Measurements from ENCODE around the gene SBK2.

DNA sequence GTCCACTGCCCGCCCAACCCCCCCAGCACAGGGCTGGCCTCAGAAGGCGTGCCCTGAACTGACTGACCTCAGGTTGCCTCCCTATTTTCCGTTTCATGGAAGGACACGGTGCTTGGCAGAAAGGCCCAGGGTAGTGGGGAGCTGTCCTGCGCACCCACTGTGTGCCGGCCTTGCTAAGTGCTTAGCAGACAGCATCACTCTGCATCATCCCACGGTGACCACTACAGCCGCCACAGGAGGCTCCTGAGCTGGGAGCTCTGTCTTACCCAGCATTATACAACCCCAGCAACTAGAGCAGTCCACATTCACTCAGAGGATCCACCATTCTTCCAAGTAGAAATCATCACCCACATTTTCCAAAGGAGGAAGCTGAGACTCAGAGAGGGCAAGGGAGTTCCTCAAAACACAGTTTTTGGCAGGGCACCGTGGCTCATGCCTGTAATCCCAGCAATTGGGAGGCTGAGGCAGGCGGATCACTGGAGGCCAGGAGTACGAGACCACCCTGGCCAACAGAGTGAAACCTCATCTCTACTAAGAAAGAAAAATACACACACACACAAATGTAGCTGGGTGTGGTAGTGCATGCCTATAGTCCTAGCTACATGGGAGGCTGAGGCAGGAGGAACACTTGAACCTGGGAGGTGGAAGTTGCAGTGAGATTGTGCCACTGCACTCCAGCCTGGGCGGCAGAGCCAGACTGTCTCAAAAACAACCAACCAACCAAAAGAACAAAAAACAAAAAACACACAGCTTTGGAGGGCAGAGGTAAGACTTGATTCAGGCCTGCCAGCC is 1.6 kb downstream of the SBK2 start:
- no peak for TF ChIP-seq EZH2phosphoT487 (IDR thresholded peaks at IDR 0.05; ENCODE audit: borderline replicate concordance, low read length)
- TF ChIP-seq, protein P1, sequence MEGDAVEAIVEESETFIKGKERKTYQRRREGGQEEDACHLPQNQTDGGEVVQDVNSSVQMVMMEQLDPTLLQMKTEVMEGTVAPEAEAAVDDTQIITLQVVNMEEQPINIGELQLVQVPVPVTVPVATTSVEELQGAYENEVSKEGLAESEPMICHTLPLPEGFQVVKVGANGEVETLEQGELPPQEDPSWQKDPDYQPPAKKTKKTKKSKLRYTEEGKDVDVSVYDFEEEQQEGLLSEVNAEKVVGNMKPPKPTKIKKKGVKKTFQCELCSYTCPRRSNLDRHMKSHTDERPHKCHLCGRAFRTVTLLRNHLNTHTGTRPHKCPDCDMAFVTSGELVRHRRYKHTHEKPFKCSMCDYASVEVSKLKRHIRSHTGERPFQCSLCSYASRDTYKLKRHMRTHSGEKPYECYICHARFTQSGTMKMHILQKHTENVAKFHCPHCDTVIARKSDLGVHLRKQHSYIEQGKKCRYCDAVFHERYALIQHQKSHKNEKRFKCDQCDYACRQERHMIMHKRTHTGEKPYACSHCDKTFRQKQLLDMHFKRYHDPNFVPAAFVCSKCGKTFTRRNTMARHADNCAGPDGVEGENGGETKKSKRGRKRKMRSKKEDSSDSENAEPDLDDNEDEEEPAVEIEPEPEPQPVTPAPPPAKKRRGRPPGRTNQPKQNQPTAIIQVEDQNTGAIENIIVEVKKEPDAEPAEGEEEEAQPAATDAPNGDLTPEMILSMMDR (conservative IDR thresholded peaks at IDR 0.05; ENCODE audit: low read depth, low read length): no peak
